HepG2 (cell line): ENCODE measurements around the gene ANKRD52. TPM values are rescaled to one million over a fixed set of nuclear protein-coding genes. Genes with fewer than 3 reads are reported as not detected.
A peak's percentile ranks its signal among the peaks of the same experiment; 100 is the strongest.

Experiments used
- ATAC-seq: fragments of 200-7000 bp; cut with Tn5 transposase; 3 replicates; pipeline ENCODE4 v1.9.1; 2020; ENCODE audit warnings: mild to moderate bottlenecking, moderate library complexity
- BruUV-seq: library from RNA; stranded (reverse); fragments of 400-500 nt; replicated peaks from 2 replicates; lab custom pipeline; 2021; lab: Mats Ljungman, UMichigan
- CTCF ChIA-PET: fragments of 300-600 bp; formaldehyde crosslinking; extraction: SDS; loops from one replicate; lab custom pipeline; 2021; ENCODE audit warnings: low total read pairs, inconsistent platforms, low intra/inter-chr PET ratio; lab: Yijun Ruan, JAX
- POLR2A ChIA-PET: fragments of 350-600 bp; sonication (Branson Sonifier 250); formaldehyde crosslinking; loops from one replicate; lab custom pipeline; 2020; ENCODE audit warnings: antibody characterized with exemption, inconsistent platforms; lab: Yijun Ruan, JAX
- DNase-seq: peaks from one replicate; pipeline ENCODE4 v3.0.0-alpha.2; 2015; ENCODE audit warnings: low spot score
- FAIRE-seq: peaks from 3 replicates; lab custom pipeline; 2011; peaks lifted over from hg19 to GRCh38; lab: Jason Lieb, UNC
- H2AFZ ChIP-seq: one replicate; pipeline ENCODE4 v1.6.1; 2011; ENCODE audit warnings: low read length, inconsistent platforms
- H3K27ac ChIP-seq: fragments of 300-600 bp; 3 replicates; pipeline ENCODE4 v1.8.0; 2011; ENCODE audit warnings: mixed run types, mild to moderate bottlenecking, mixed read lengths, low read length, inconsistent platforms; ENCODE audit not compliant: insufficient read depth; ENCODE audit errors: extremely low read length
- H3K27me3 ChIP-seq, 2 experiments: fragments of 200-600 bp in 1 of 2; 2 replicates in 1 of 2; 3 replicates in 1 of 2; pipeline versions ENCODE4 v1.6.0 to v1.8.0; 2011; ENCODE audit warnings: low read length in 2 of 2, mild to moderate bottlenecking in 2 of 2, moderate library complexity in 2 of 2, inconsistent platforms in 1 of 2; ENCODE audit not compliant: insufficient read depth in 2 of 2, control insufficient read depth in 1 of 2
- H3K36me3 ChIP-seq, 2 experiments: fragments of 200-600 bp in 1 of 2; replicated peaks in 1 of 2; 2 replicates in 1 of 2; 3 replicates in 1 of 2; pipeline versions ENCODE4 v1.5.1 to v1.8.0; 2011; ENCODE audit warnings: low read length in 2 of 2, inconsistent platforms in 1 of 2; ENCODE audit not compliant: insufficient read depth in 2 of 2, control insufficient read depth in 1 of 2
- H3K4me1 ChIP-seq: 2 replicates; pipeline ENCODE4 v1.5.1; 2012; ENCODE audit warnings: low read length, inconsistent platforms; ENCODE audit not compliant: insufficient read depth
- H3K4me2 ChIP-seq: 2 replicates; pipeline ENCODE4 v1.6.0; 2011; ENCODE audit warnings: low read depth, low read length, inconsistent platforms
- H3K4me3 ChIP-seq, 3 experiments: fragments of 200-600 bp in 1 of 3; sonication (generic), shearing (Covaris generic) in 1 of 3; replicated peaks in 1 of 3; 2 replicates each; pipeline ENCODE4 v1.5.1; 2011 to 2016; ENCODE audit warnings: low read length in 3 of 3, inconsistent platforms in 2 of 3, low read depth in 2 of 3, mild to moderate bottlenecking in 2 of 3, control low read depth in 1 of 3, mixed read lengths in 1 of 3; ENCODE audit not compliant: insufficient read depth in 1 of 3
- H3K79me2 ChIP-seq: one replicate; pipeline ENCODE4 v1.6.1; 2011; ENCODE audit warnings: low read length, inconsistent platforms; ENCODE audit not compliant: insufficient read depth
- H3K9ac ChIP-seq: 2 replicates; pipeline ENCODE4 v1.6.0; 2011; ENCODE audit warnings: mild to moderate bottlenecking, low read depth, low read length, inconsistent platforms; ENCODE audit not compliant: insufficient read depth
- H3K9me3 ChIP-seq: 2 replicates; pipeline ENCODE4 v1.5.1; 2012; ENCODE audit warnings: mild to moderate bottlenecking, low read length
- H4K20me1 ChIP-seq: 2 replicates; pipeline ENCODE4 v1.6.0; 2011; ENCODE audit warnings: inconsistent platforms, mild to moderate bottlenecking, low read length, moderate library complexity; ENCODE audit not compliant: insufficient read depth
- BORCS8-MEF2B ChIP-seq: sonication (generic); formaldehyde crosslinking; IDR thresholded peaks from 2 replicates; pipeline ENCODE4 v1.8.0; 2022; ENCODE audit warnings: mild to moderate bottlenecking, missing genetic modification reagents
- FOXA3 ChIP-seq: IDR thresholded peaks from 2 replicates; pipeline ENCODE4 v1.6.1; 2016; ENCODE audit warnings: missing genetic modification reagents, missing compliant biosample characterization
- NR2F2 ChIP-seq: IDR thresholded peaks from 2 replicates; pipeline ENCODE4 v1.6.1; 2012; ENCODE audit warnings: low read depth, inconsistent platforms, borderline replicate concordance
- ZBTB38 ChIP-seq: sonication (generic); formaldehyde crosslinking; IDR thresholded peaks from 2 replicates; pipeline ENCODE4 v1.5.1; 2020; ENCODE audit warnings: mild to moderate bottlenecking, missing genetic modification reagents
- ZC3H4 ChIP-seq: sonication (generic); formaldehyde crosslinking; IDR thresholded peaks from 2 replicates; pipeline ENCODE4 v1.4.0; 2020; ENCODE audit warnings: missing genetic modification reagents, borderline replicate concordance
- ZNF232 ChIP-seq: sonication (generic); formaldehyde crosslinking; IDR thresholded peaks from 2 replicates; pipeline ENCODE4 v1.4.0; 2020; ENCODE audit warnings: missing genetic modification reagents, borderline replicate concordance
- ZNF430 ChIP-seq: sonication (generic); formaldehyde crosslinking; IDR thresholded peaks from 2 replicates; pipeline ENCODE4 v1.9.0; 2021; ENCODE audit warnings: mild to moderate bottlenecking, missing genetic modification reagents
- ZNF451 ChIP-seq: sonication (generic); formaldehyde crosslinking; IDR thresholded peaks from 2 replicates; pipeline ENCODE4 v1.5.0; 2020; ENCODE audit warnings: mild to moderate bottlenecking, missing genetic modification reagents
- ZNF547 ChIP-seq: sonication (generic); formaldehyde crosslinking; IDR thresholded peaks from 2 replicates; pipeline ENCODE4 v1.5.1; 2020; ENCODE audit warnings: mild to moderate bottlenecking, missing genetic modification reagents
- ZNF567 ChIP-seq: sonication (generic); formaldehyde crosslinking; IDR thresholded peaks from 2 replicates; pipeline ENCODE4 v1.8.1; 2023; ENCODE audit warnings: mild to moderate bottlenecking, missing genetic modification reagents, borderline replicate concordance
- ZNF572 ChIP-seq: sonication (generic); formaldehyde crosslinking; IDR thresholded peaks from 2 replicates; pipeline ENCODE4 v1.5.1; 2020; ENCODE audit warnings: mild to moderate bottlenecking, missing genetic modification reagents
- WGBS: methylation state at CpG from one replicate; pipeline ENCODE4 v1.1.6; 2017; ENCODE audit warnings: low lambda C conversion rate; 5-methylcytosine and 5-hydroxymethylcytosine counted together
- in situ Hi-C: cut with HindIII; loops from 2 replicates; pipeline ENCODE4 v1.10.0; 2017; ENCODE audit warnings: low pct_unique_long_range_greater_than_20kb; ENCODE audit not compliant: extremely low pct_ligation_motif_present
- intact Hi-C: fragments of 100-400 bp; cut with micrococcal nuclease; formaldehyde crosslinking; loops from one replicate; pipeline ENCODE4 v1.10.0; 2022; ENCODE audit not compliant: unreplicated experiment
- polyA plus RNA-seq, 8 experiments: library from polyadenylated mRNA; depleted of rRNA in 3 of 8; stranded (reverse) in 7 of 8; unstranded in 1 of 8; fragments of >200 nt; fragmentation: Illumina TruSeq in 4 of 8; extraction: Trizol in 4 of 8; gene quantifications; 2 replicates each; pipeline versions ENCODE4 v1.2.1 to v1.2.3, GENCODE V29; 2011 to 2016; ENCODE audit warnings: low read depth in 4 of 8, missing spikeins in 1 of 8, mixed read lengths in 1 of 8; ENCODE audit not compliant: insufficient read depth in 1 of 8
- total RNA-seq, 5 experiments: library from RNA; depleted of rRNA; stranded (reverse); fragments of >200 nt; fragmentation: Illumina TruSeq; extraction: Trizol; gene quantifications; 2 replicates each; pipeline ENCODE4 v1.2.3, GENCODE V29; 2016; ENCODE audit warnings: low read depth in 1 of 5
- TF ChIP-seq, protein P1 (sequence below): sonication (generic); formaldehyde crosslinking; conservative IDR thresholded peaks from 2 replicates; pipeline ENCODE4 v1.5.0; 2020; ENCODE audit warnings: missing genetic modification reagents
- TF ChIP-seq, protein P2 (sequence below): sonication (generic); formaldehyde crosslinking; IDR thresholded peaks from 2 replicates; pipeline ENCODE4 v1.4.0; 2020; ENCODE audit warnings: missing genetic modification reagents
- TF ChIP-seq, protein P3 (sequence below): sonication (generic); formaldehyde crosslinking; IDR thresholded peaks from 2 replicates; pipeline ENCODE4 v1.8.1; 2023; ENCODE audit warnings: mild to moderate bottlenecking, inconsistent platforms, moderate library complexity, missing genetic modification reagents, borderline replicate concordance
- TF ChIP-seq, protein P4 (sequence below): fragments of 450-650 bp; IDR thresholded peaks from 2 replicates; pipeline ENCODE4 v1.6.1; 2016

Gene ANKRD52
- total and polyA plus RNA-seq, 2 of the 13 experiments (the other 11 are each of a cell fraction or from before 2014, with no cell fraction given): 7.8 to 9.2 TPM

DNA sequence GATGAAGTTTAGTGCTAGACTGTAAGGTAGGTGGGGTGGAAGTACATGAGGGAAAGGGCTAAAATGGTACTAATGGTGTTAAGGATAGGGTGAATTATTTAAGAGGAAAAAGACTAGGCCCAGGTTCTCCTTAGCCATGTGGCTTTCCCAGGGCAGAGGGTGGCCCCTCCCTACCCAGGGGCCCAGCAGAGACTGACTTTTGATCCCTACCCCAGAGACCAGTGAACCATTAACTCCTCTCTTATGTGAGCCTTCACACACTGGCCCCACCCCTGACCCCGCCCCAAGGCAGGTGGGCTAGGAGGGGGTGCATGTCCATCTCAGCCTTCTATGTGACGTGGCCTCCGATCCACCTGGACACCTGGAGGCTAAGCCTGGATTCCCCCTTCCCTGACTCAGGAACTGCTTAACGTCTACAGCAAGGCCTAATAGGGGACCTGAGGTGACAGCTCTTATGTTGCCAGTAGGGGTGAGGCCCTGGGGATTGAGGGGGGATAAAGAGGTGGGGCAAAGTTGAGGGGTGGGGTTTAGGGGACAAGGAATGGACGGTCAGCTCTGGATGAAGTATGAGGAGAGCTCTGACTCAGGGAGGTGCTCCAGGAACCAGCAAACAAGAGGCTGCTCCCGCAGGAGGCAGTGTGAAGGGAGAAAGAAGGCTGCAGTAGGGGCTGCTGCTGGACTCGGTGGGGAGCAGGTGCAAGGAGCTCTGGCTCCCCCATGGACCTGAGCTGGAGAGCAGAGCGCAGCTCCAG lies 27.6 kb downstream of the ANKRD52 start (continued):
- TF ChIP-seq ZNF430 (CRISPR knock-in tag): no peak
- TF ChIP-seq, protein P1, sequence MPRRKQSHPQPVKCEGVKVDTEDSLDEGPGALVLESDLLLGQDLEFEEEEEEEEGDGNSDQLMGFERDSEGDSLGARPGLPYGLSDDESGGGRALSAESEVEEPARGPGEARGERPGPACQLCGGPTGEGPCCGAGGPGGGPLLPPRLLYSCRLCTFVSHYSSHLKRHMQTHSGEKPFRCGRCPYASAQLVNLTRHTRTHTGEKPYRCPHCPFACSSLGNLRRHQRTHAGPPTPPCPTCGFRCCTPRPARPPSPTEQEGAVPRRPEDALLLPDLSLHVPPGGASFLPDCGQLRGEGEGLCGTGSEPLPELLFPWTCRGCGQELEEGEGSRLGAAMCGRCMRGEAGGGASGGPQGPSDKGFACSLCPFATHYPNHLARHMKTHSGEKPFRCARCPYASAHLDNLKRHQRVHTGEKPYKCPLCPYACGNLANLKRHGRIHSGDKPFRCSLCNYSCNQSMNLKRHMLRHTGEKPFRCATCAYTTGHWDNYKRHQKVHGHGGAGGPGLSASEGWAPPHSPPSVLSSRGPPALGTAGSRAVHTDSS (CRISPR knock-in tag): no peak
- no peak; the same call in 1 of the 2 replicates for TF ChIP-seq ZNF232 (CRISPR knock-in tag)
- no peak for TF ChIP-seq ZBTB38 (CRISPR knock-in tag)
- TF ChIP-seq ZC3H4: no peak

DNA sequence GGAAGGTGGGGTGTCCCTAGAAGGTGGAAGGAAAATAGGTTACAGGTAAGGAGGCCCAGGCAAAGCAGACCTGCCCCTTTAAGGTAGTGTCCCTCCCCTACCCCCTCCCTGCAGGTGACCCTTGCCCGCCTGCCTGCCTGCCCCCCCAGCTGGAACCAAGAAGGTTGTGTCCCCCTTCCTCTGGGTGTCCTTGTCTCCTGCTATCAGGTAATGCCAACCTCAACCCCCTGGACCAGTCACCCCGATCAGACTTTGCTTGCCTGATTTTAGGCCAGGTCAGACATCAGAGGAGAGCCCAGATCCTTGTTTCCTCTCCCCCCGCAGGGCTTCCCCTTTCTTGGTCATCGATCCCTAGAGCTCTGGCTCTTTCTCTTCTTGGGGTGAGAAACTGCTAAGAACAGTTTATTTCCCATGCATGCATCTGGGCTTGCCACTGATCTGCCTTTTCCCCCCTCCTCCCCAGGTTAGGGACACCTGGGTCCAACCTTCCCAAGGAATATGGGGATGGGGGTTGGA lies 28.2 kb downstream of the ANKRD52 start, which contains the start of gene SLC39A5:
SLC39A5 (plus strand) TSS at position 136 of the 516 bp plus-strand sequence. CDS start 1,224 bp downstream, outside the sequence.
- ATAC-seq: peak; percentile 17
- 10% methylated on average over 4 of the region's 4 CpGs for WGBS
- peaks cover 43% of the 10 kb centered on the region for H3K4me1 ChIP-seq
- H3K4me2 ChIP-seq: peak within 1 kb of the TSS; percentile 94
- no peaks in the 10 kb centered on the region for H3K27me3 ChIP-seq
- TSS peak; percentile 95 for BruUV-seq
- peak within 1 kb of the TSS; percentile 87 for H3K9ac ChIP-seq
- peak within 1 kb of the TSS; percentile 62 to 86 (median 78) for H3K4me3 ChIP-seq
- no peaks in the 10 kb centered on the region; a peak in 2 of 5 replicates for H3K36me3 ChIP-seq
- FAIRE-seq: no peak
- intact Hi-C loops (no loop called here), in situ Hi-C loops (no loop called here)
- H4K20me1 ChIP-seq: no peaks in the 10 kb centered on the region
- ChIA-PET CTCF (interaction anchor here (1.3 to 1.4 kb wide), 2 partner anchors 28 to 37 kb away, joined by 3 to 6 read pairs; partner anchors contain the start of genes ANKRD52 and COQ10A), POLR2A (interaction anchor here (0.8 to 5.8 kb wide), 8 partner anchors 9 to 149 kb away, joined by 3 to 96 read pairs (median 6); partner anchors contain the start of genes CNPY2, COQ10A, ESYT1 and PAN2)
- H3K79me2 ChIP-seq: peaks cover 24% of the 10 kb centered on the region
- no peak for DNase-seq
- peak within 1 kb of the TSS; percentile 99 for H3K27ac ChIP-seq
- no peaks in the 10 kb centered on the region for H3K9me3 ChIP-seq
- peak within 1 kb of the TSS; percentile 2 for H2AFZ ChIP-seq
- TF ChIP-seq ZNF572 (CRISPR knock-in tag): 0 out of 2 replicates have a peak, but pooled peaks have one; percentile 37
- TF ChIP-seq FOXA3 (CRISPR knock-in tag): no peak
- TF ChIP-seq, protein P2, sequence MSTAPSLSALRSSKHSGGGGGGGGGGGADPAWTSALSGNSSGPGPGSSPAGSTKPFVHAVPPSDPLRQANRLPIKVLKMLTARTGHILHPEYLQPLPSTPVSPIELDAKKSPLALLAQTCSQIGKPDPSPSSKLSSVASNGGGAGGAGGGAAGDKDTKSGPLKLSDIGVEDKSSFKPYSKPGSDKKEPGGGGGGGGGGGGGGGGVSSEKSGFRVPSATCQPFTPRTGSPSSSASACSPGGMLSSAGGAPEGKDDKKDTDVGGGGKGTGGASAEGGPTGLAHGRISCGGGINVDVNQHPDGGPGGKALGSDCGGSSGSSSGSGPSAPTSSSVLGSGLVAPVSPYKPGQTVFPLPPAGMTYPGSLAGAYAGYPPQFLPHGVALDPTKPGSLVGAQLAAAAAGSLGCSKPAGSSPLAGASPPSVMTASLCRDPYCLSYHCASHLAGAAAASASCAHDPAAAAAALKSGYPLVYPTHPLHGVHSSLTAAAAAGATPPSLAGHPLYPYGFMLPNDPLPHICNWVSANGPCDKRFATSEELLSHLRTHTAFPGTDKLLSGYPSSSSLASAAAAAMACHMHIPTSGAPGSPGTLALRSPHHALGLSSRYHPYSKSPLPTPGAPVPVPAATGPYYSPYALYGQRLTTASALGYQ: no peak
- peak; percentile 6; the same call in 1 of the 2 replicates for TF ChIP-seq NR2F2
- TF ChIP-seq ZNF451 (CRISPR knock-in tag): no peak
- TF ChIP-seq ZNF567 (CRISPR knock-in tag): 0 out of 2 replicates have a peak, but pooled peaks have one; percentile 36
- TF ChIP-seq, protein P3, sequence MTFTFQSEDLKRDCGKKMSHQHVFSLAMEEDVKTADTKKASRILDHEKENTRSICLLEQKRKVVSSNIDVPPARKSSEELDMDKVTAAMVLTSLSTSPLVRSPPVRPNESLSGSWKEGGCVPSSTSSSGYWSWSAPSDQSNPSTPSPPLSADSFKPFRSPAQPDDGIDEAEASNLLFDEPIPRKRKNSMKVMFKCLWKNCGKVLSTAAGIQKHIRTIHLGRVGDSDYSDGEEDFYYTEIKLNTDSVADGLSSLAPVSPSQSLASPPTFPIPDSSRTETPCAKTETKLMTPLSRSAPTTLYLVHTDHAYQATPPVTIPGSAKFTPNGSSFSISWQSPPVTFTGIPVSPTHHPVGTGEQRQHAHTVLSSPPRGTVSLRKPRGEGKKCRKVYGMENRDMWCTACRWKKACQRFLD (CRISPR knock-in tag): no peak
- 0 out of 2 replicates have a peak, but pooled peaks have one; percentile 20 for TF ChIP-seq ZNF430 (CRISPR knock-in tag)
- TF ChIP-seq, protein P4, sequence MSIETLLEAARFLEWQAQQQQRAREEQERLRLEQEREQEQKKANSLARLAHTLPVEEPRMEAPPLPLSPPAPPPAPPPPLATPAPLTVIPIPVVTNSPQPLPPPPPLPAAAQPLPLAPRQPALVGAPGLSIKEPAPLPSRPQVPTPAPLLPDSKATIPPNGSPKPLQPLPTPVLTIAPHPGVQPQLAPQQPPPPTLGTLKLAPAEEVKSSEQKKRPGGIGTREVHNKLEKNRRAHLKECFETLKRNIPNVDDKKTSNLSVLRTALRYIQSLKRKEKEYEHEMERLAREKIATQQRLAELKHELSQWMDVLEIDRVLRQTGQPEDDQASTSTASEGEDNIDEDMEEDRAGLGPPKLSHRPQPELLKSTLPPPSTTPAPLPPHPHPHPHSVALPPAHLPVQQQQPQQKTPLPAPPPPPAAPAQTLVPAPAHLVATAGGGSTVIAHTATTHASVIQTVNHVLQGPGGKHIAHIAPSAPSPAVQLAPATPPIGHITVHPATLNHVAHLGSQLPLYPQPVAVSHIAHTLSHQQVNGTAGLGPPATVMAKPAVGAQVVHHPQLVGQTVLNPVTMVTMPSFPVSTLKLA: no peak
- TF ChIP-seq BORCS8-MEF2B: no peak
- TF ChIP-seq ZNF547 (CRISPR knock-in tag): 0 out of 2 replicates have a peak, but pooled peaks have one; percentile 41
